ENCODE results near the gene SLC25A46.

The SLC25A46 gene

GRCh38 chr5:110735556-110735955, 3.3 kb upstream of the SLC25A46 start:
- POLR2A ChIA-PET = no interaction called here
- TF ChIP-seq MEIS1 (CRISPR knock-in tag; IDR thresholded peaks at IDR 0.05; ENCODE audit: borderline replicate concordance) (no peak), ZNF621 (tag by site-specific recombination; IDR thresholded peaks at IDR 0.05) (no peak), ZNF596 (tag by site-specific recombination; IDR thresholded peaks at IDR 0.05) (no peak), ZNF37A (tag by site-specific recombination; IDR thresholded peaks at IDR 0.05) (no peak), REPIN1 (tag by site-specific recombination; IDR thresholded peaks at IDR 0.05; ENCODE audit: low read depth) (no peak), ZBTB10 (tag by site-specific recombination; IDR thresholded peaks at IDR 0.05) (no peak), CTCF (tag by site-specific recombination; IDR thresholded peaks at IDR 0.05) (no peak), ZNF394 (tag by site-specific recombination; IDR thresholded peaks at IDR 0.05; ENCODE audit: borderline replicate concordance) (no peak), ZNF48 (tag by site-specific recombination; IDR thresholded peaks at IDR 0.05) (no peak), ZNF132 (tag by site-specific recombination; IDR thresholded peaks at IDR 0.05; ENCODE audit: borderline replicate concordance) (no peak), ZNF555 (tag by site-specific recombination; conservative IDR thresholded peaks at IDR 0.05) (no peak), ZNF623 (tag by site-specific recombination; IDR thresholded peaks at IDR 0.05) (no peak), ZNF677 (tag by site-specific recombination; IDR thresholded peaks at IDR 0.05) (no peak), ZNF155 (tag by site-specific recombination; IDR thresholded peaks at IDR 0.05) (no peak), ZNF544 (tag by site-specific recombination; IDR thresholded peaks at IDR 0.05) (no peak)
- Histone ChIP-seq H3K27ac (ENCODE audit: extremely low read depth, low read depth, low read length) (no peak overlapping the region), H3K4me3 (ENCODE audit: low read depth, low read length) (no peak overlapping the region), H3K4me1 (ENCODE audit: control insufficient read depth, insufficient read depth, low read length) (peaks cover 2% of the 10 kb centered on the region; the same call in 1 of the 2 replicates), H3K9me3 (ENCODE audit: control insufficient read depth, insufficient read depth, low read depth, low read length) (no peaks in the 10 kb centered on the region), H3K36me3 (ENCODE audit: control insufficient read depth in 2 of 2, insufficient read depth in 1 of 2, low read length in 2 of 2) (no peaks in the 10 kb centered on the region)
- CTCF ChIA-PET = no interaction called here

GRCh38 chr5:110736753-110737152, 2.1 kb upstream of the SLC25A46 start:
- ChIA-PET CTCF (interaction anchor here (0.7 kb wide), 1 partner anchor 174 kb away, joined by 4 read pairs; no protein-coding TSS in a partner anchor), POLR2A (interaction anchor here (0.6 to 0.7 kb wide), 2 partner anchors 116 to 603 kb away, joined by 3 to 5 read pairs; no protein-coding TSS in a partner anchor)
- Histone ChIP-seq H3K4me3 (ENCODE audit: low read depth, low read length) (no peak overlapping the region), H3K4me1 (ENCODE audit: control insufficient read depth, insufficient read depth, low read length) (peaks cover 2% of the 10 kb centered on the region; the same call in 1 of the 2 replicates), H3K9me3 (ENCODE audit: control insufficient read depth, insufficient read depth, low read depth, low read length) (no peaks in the 10 kb centered on the region), H3K27ac (ENCODE audit: extremely low read depth, low read depth, low read length) (no peak overlapping the region), H3K36me3 (ENCODE audit: control insufficient read depth in 2 of 2, insufficient read depth in 1 of 2, low read length in 2 of 2) (no peaks in the 10 kb centered on the region)
- TF ChIP-seq TCF7L2 (IDR thresholded peaks at IDR 0.05; ENCODE audit: borderline replicate concordance, low read depth, low read length) (no peak), ZBTB26 (tag by site-specific recombination; optimal IDR thresholded peaks at IDR 0.05) (no peak), HOXC10 (CRISPR knock-in tag; IDR thresholded peaks at IDR 0.05) (no peak), ZNF629 (tag by site-specific recombination; IDR thresholded peaks at IDR 0.05) (no peak), ZNF843 (tag by site-specific recombination; IDR thresholded peaks at IDR 0.05) (no peak)

All from HEK293 (cell line).